H1 (cell line): Measurements from ENCODE around the gene PRKCH. TPM values are rescaled to one million over a fixed set of nuclear protein-coding genes. Genes with fewer than 3 reads are reported as not detected.

ENCODE experiments used
- CTCF ChIA-PET: fragments of 300-600 bp; sonication (Branson Sonifier 250); formaldehyde crosslinking; loops from one replicate; lab custom pipeline; 2021; ENCODE audit not compliant: partially characterized antibody; lab: Charles Lee
- POLR2A ChIA-PET: fragments of 300-600 bp; sonication (Branson Sonifier 250); formaldehyde crosslinking; loops from one replicate; lab custom pipeline; 2021; ENCODE audit warnings: inconsistent platforms; ENCODE audit not compliant: partially characterized antibody; lab: Charles Lee
- DNase-seq, 2 experiments: peaks; one replicate each; pipeline versions ENCODE4 v3.0.0 to v3.0.0-alpha.2; 2010 to 2022; ENCODE audit warnings: low spot score in 2 of 2, low read depth in 1 of 2, mixed read lengths in 1 of 2
- FAIRE-seq: peaks from 2 replicates; lab custom pipeline; 2011; peaks lifted over from hg19 to GRCh38; lab: Jason Lieb, UNC
- H2AFZ ChIP-seq: 2 replicates; pipeline ENCODE4 v1.8.1; 2012; ENCODE audit warnings: low read length, inconsistent platforms
- H2AK5ac ChIP-seq: 2 replicates; pipeline ENCODE4 v1.6.1; 2013; ENCODE audit warnings: low read depth, low read length
- H2BK120ac ChIP-seq: replicated peaks from 2 replicates; pipeline ENCODE3; 2013; ENCODE audit warnings: low read depth, low read length, inconsistent platforms
- H2BK12ac ChIP-seq: 2 replicates; pipeline ENCODE4 v1.6.1; 2013; ENCODE audit warnings: low read depth, low read length
- H2BK15ac ChIP-seq: 2 replicates; pipeline ENCODE4 v1.6.1; 2013; ENCODE audit warnings: low read length
- H2BK20ac ChIP-seq: 2 replicates; pipeline ENCODE4 v1.6.1; 2013; ENCODE audit warnings: low read length
- H2BK5ac ChIP-seq: 2 replicates; pipeline ENCODE4 v1.6.1; 2013; ENCODE audit warnings: low read depth, low read length
- H3K14ac ChIP-seq: 2 replicates; pipeline ENCODE4 v1.6.1; 2013; ENCODE audit warnings: inconsistent platforms; ENCODE audit not compliant: insufficient read length
- H3K18ac ChIP-seq: 2 replicates; pipeline ENCODE4 v1.6.1; 2013; ENCODE audit warnings: low read length; ENCODE audit errors: extremely low read depth
- H3K23ac ChIP-seq: 2 replicates; pipeline ENCODE4 v1.6.1; 2013; ENCODE audit warnings: inconsistent platforms; ENCODE audit not compliant: insufficient read length
- H3K23me2 ChIP-seq: 2 replicates; pipeline ENCODE4 v1.6.1; 2013; ENCODE audit warnings: low read depth, low read length
- H3K27ac ChIP-seq: 2 replicates; pipeline ENCODE4 v1.6.1; 2011; ENCODE audit warnings: low read depth, low read length, inconsistent platforms
- H3K27me3 ChIP-seq, 4 experiments: replicated peaks in 1 of 4; 1 replicate in 1 of 4; 2 replicates in 3 of 4; pipeline versions ENCODE4 v1.6.1 to v1.8.1; 2011 to 2013; ENCODE audit warnings: low read length in 3 of 4, mild to moderate bottlenecking in 3 of 4, inconsistent platforms in 2 of 4, mixed read lengths in 2 of 4, moderate library complexity in 1 of 4; ENCODE audit not compliant: control insufficient read depth in 3 of 4, insufficient read depth in 3 of 4; ENCODE audit errors: extremely low read depth in 1 of 4
- H3K36me3 ChIP-seq, 4 experiments: 2 replicates each; pipeline versions ENCODE4 v1.6.1 to v1.8.1; 2011 to 2013; ENCODE audit warnings: mild to moderate bottlenecking in 4 of 4, low read length in 3 of 4, moderate library complexity in 2 of 4, control low read depth in 1 of 4, inconsistent platforms in 1 of 4; ENCODE audit not compliant: insufficient read depth in 4 of 4, control insufficient read depth in 2 of 4
- H3K4ac ChIP-seq: replicated peaks from 2 replicates; pipeline ENCODE3; 2013; ENCODE audit warnings: low read length, low read depth, mixed read lengths, inconsistent platforms; ENCODE audit not compliant: insufficient read length
- H3K4me1 ChIP-seq, 4 experiments: replicated peaks in 1 of 4; 1 replicate in 1 of 4; 2 replicates in 3 of 4; pipeline versions ENCODE4 v1.6.1 to v1.8.1; 2011 to 2013; ENCODE audit warnings: low read length in 3 of 4, inconsistent platforms in 2 of 4, mixed read lengths in 1 of 4; ENCODE audit not compliant: insufficient read depth in 4 of 4, control insufficient read depth in 3 of 4
- H3K4me2 ChIP-seq, 2 experiments: 2 replicates each; pipeline versions ENCODE4 v1.6.1 to v1.8.1; 2011 to 2013; ENCODE audit warnings: low read depth in 2 of 2, low read length in 2 of 2, control low read depth in 1 of 2, inconsistent platforms in 1 of 2, mild to moderate bottlenecking in 1 of 2; ENCODE audit not compliant: insufficient read depth in 1 of 2
- H3K4me3 ChIP-seq, 4 experiments: fragments of 200-600, 300-600 bp in 1 of 4; sonication (generic), shearing (Covaris generic), sonication (Bioruptor Twin) in 1 of 4; 2 replicates each; pipeline versions ENCODE4 v1.5.1 to v1.8.1; 2011 to 2016; ENCODE audit warnings: low read length in 4 of 4, low read depth in 3 of 4, control low read depth in 2 of 4, inconsistent platforms in 2 of 4, mild to moderate bottlenecking in 2 of 4, mixed read lengths in 1 of 4, moderate library complexity in 1 of 4; ENCODE audit not compliant: insufficient read depth in 2 of 4; ENCODE audit errors: extremely low read depth in 1 of 4
- H3K56ac ChIP-seq: replicated peaks from 2 replicates; pipeline ENCODE3; 2013; ENCODE audit warnings: low read depth, mild to moderate bottlenecking, mixed read lengths, low read length, inconsistent platforms; ENCODE audit not compliant: insufficient read length
- H3K79me1 ChIP-seq: 2 replicates; pipeline ENCODE4 v1.6.1; 2013; ENCODE audit warnings: low read depth, low read length, control low read depth
- H3K79me2 ChIP-seq, 2 experiments: 2 replicates each; pipeline versions ENCODE4 v1.6.1 to v1.8.1; 2012 to 2013; ENCODE audit warnings: low read length in 2 of 2, mild to moderate bottlenecking in 2 of 2, inconsistent platforms in 1 of 2; ENCODE audit not compliant: insufficient read depth in 2 of 2, control insufficient read depth in 1 of 2
- H3K9ac ChIP-seq, 4 experiments: replicated peaks in 1 of 4; 1 replicate in 1 of 4; 2 replicates in 3 of 4; pipeline versions ENCODE4 v1.6.1 to v1.8.1; 2011 to 2013; ENCODE audit warnings: low read depth in 3 of 4, low read length in 3 of 4, control low read depth in 2 of 4, mild to moderate bottlenecking in 2 of 4, moderate library complexity in 2 of 4, inconsistent platforms in 1 of 4; ENCODE audit errors: extremely low read depth in 1 of 4
- H3K9me3 ChIP-seq, 2 experiments: 2 replicates each; pipeline versions ENCODE4 v1.6.1 to v1.8.1; 2012 to 2013; ENCODE audit warnings: mild to moderate bottlenecking in 2 of 2, moderate library complexity in 2 of 2, control low read depth in 1 of 2, inconsistent platforms in 1 of 2, low read depth in 1 of 2, low read length in 1 of 2, mixed read lengths in 1 of 2; ENCODE audit not compliant: insufficient read depth in 2 of 2
- H4K20me1 ChIP-seq, 2 experiments: replicated peaks in 1 of 2; 2 replicates each; pipeline versions ENCODE3 to v1.8.1; 2011 to 2013; ENCODE audit warnings: inconsistent platforms in 2 of 2, low read length in 2 of 2, mild to moderate bottlenecking in 1 of 2; ENCODE audit not compliant: insufficient read depth in 2 of 2, control insufficient read depth in 1 of 2
- H4K5ac ChIP-seq: 2 replicates; pipeline ENCODE4 v1.6.1; 2013; ENCODE audit warnings: low read length, low read depth, mixed read lengths, inconsistent platforms; ENCODE audit not compliant: insufficient read length
- H4K8ac ChIP-seq: 2 replicates; pipeline ENCODE4 v1.8.0; 2013; ENCODE audit warnings: mild to moderate bottlenecking, moderate library complexity, low read length, inconsistent platforms; ENCODE audit not compliant: insufficient read depth; ENCODE audit errors: extremely low read depth
- H4K91ac ChIP-seq: replicated peaks from 2 replicates; pipeline ENCODE3; 2013; ENCODE audit warnings: low read length, mixed read lengths, inconsistent platforms; ENCODE audit not compliant: insufficient read length
- ATF3 ChIP-seq: IDR thresholded peaks from 2 replicates; pipeline ENCODE4 v1.6.1; 2011; ENCODE audit warnings: low read depth, mild to moderate bottlenecking, low read length; ENCODE audit not compliant: insufficient read depth
- EZH2 ChIP-seq: fragments of 200-600 bp; sonication (generic); IDR thresholded peaks from 2 replicates; pipeline ENCODE4 v1.7.1; 2012; ENCODE audit warnings: low read depth, mild to moderate bottlenecking, moderate library complexity, low read length, inconsistent platforms; ENCODE audit not compliant: severe bottlenecking
- GABPA ChIP-seq: IDR thresholded peaks from 2 replicates; pipeline ENCODE4 v1.6.1; 2011; ENCODE audit warnings: mild to moderate bottlenecking, low read length, moderate library complexity, borderline replicate concordance; ENCODE audit not compliant: insufficient read depth
- PHF8 ChIP-seq: fragments of 200-600 bp; sonication (generic); conservative IDR thresholded peaks from 2 replicates; pipeline ENCODE4 v1.7.1; 2012; ENCODE audit warnings: low read depth, mild to moderate bottlenecking, inconsistent platforms, low read length, moderate library complexity
- SP2 ChIP-seq: IDR thresholded peaks from 2 replicates; pipeline ENCODE4 v1.6.1; 2012; ENCODE audit warnings: mild to moderate bottlenecking, low read length, inconsistent platforms
- SP4 ChIP-seq: IDR thresholded peaks from 2 replicates; pipeline ENCODE4 v1.6.1; 2012; ENCODE audit warnings: low read length, inconsistent platforms
- SUZ12 ChIP-seq: fragments of 200-600 bp; sonication (generic); IDR thresholded peaks from 2 replicates; pipeline ENCODE4 v1.6.1; 2012; ENCODE audit warnings: mild to moderate bottlenecking, inconsistent platforms, low read length, moderate library complexity, mixed read lengths
- TAF1 ChIP-seq: IDR thresholded peaks from 2 replicates; pipeline ENCODE4 v1.6.1; 2011; ENCODE audit warnings: mild to moderate bottlenecking, low read depth, low read length
- TBP ChIP-seq: IDR thresholded peaks from 2 replicates; pipeline ENCODE4 v1.6.1; 2011; ENCODE audit warnings: low read depth, low read length, improper control_type of control experiment
- WGBS, 2 experiments: shearing (Covaris generic) in 1 of 2; methylation state at CpG; one replicate each; pipeline versions ENCODE4 v1.1.6 to v1.1.7; 2013 to 2015; ENCODE audit warnings: low lambda C conversion rate in 2 of 2, mixed read lengths in 2 of 2, inconsistent platforms in 1 of 2, low coverage in 1 of 2, missing lambda C conversion rate in 1 of 2; ENCODE audit not compliant: insufficient replicate concordance in 2 of 2, insufficient coverage in 1 of 2, insufficient read length in 1 of 2; ENCODE audit errors: extremely low coverage in 1 of 2, missing lambda C conversion rate in 1 of 2; 5-methylcytosine and 5-hydroxymethylcytosine counted together
- polyA plus RNA-seq, 7 experiments: library from polyadenylated mRNA; depleted of rRNA in 3 of 7; stranded (reverse) in 5 of 7; unstranded in 2 of 7; fragments of >200 nt in 5 of 7; fragments of 200-250 nt in 2 of 7; gene quantifications; 1 replicate in 5 of 7; 2 replicates in 1 of 7; 4 replicates in 1 of 7; pipeline versions ENCODE4 v1.2.1 to v1.2.3, GENCODE V29; 2011 to 2013; ENCODE audit warnings: missing spikeins in 2 of 7, mixed read lengths in 2 of 7
- total RNA-seq: library from RNA; stranded (reverse); fragmentation: NEBNext Ultra II Directional; extraction: Animal tissue kit (Norgen Biotek cat#: 25700); gene quantifications from 2 replicates; pipeline ENCODE4 v1.2.1, GENCODE V29; 2021
- TF ChIP-seq, protein P1 (sequence below): IDR thresholded peaks from 2 replicates; pipeline ENCODE4 v1.6.1; 2012; ENCODE audit warnings: inconsistent platforms
- TF ChIP-seq, protein P2 (sequence below), 3 experiments: IDR thresholded peaks; 1 replicate in 2 of 3; 2 replicates in 1 of 3; pipeline versions ENCODE4 v1.5.1 to v1.6.1; 2011; ENCODE audit warnings: low read length in 3 of 3, mild to moderate bottlenecking in 3 of 3, inconsistent platforms in 2 of 3, low read depth in 1 of 3, moderate library complexity in 1 of 3; ENCODE audit not compliant: insufficient read depth in 1 of 3; ENCODE audit errors: control extremely low read depth in 1 of 3

Gene PRKCH
- total and polyA plus RNA-seq, 2 of the 8 experiments (the other 6 are each of a cell fraction or from before 2014, with no cell fraction given): 6.4 to 7.0 TPM

GRCh38 chr14:61556455-61556854, 235.1 kb downstream of the PRKCH start:
- Histone ChIP-seq H4K20me1 (no peaks in the 10 kb centered on the region), H3K4me1 (peaks cover 3 to 10% (median 6%) of the 10 kb centered on the region in 4 experiments), H3K27ac (no peak overlapping the region), H2BK120ac (no peak overlapping the region), H3K79me2 (no peaks in the 10 kb centered on the region), H2BK12ac (no peak overlapping the region), H3K23ac (no peak overlapping the region), H3K23me2 (no peaks in the 10 kb centered on the region), H3K56ac (no peak overlapping the region), H2BK5ac (no peak overlapping the region), H4K91ac (no peak overlapping the region), H3K18ac (no peak overlapping the region), H3K27me3 (no peaks in the 10 kb centered on the region; a peak in 1 of 7 replicates), H3K9me3 (no peaks in the 10 kb centered on the region), H3K4me3 (no peak overlapping the region), H3K4ac (no peak overlapping the region), H2AFZ (no peak overlapping the region), H2BK20ac (no peak overlapping the region), H3K9ac (no peak overlapping the region), H3K36me3 (no peaks in the 10 kb centered on the region), H4K5ac (no peak overlapping the region), H2BK15ac (no peak overlapping the region), H4K8ac (no peak overlapping the region), H2AK5ac (no peak overlapping the region), H3K79me1 (no peaks in the 10 kb centered on the region; the same call in 1 of the 2 replicates), H3K4me2 (no peak overlapping the region), H3K14ac (no peak overlapping the region)
- CTCF ChIA-PET: interaction anchor here (1.8 to 4.4 kb wide), 2 partner anchors 13 to 54 kb away, joined by 3 to 22 read pairs; no protein-coding TSS in a partner anchor
- DNase-seq: no peak
- WGBS, 2 experiments: 96% methylated on average over 4 of the region's 4 CpGs; no CpG with 5 or more reads in 1 of the 2 experiments
- POLR2A ChIA-PET: interaction anchor here (1.5 kb wide), 2 partner anchors 10 to 139 kb away, joined by 4 read pairs; partner anchors contain the start of gene HIF1A
- FAIRE-seq: no peak
- no peak for TF ChIP-seq SUZ12
- TF ChIP-seq PHF8: no peak
- TF ChIP-seq, protein P1, sequence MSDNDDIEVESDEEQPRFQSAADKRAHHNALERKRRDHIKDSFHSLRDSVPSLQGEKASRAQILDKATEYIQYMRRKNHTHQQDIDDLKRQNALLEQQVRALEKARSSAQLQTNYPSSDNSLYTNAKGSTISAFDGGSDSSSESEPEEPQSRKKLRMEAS: no peak
- no peak for TF ChIP-seq TBP
- no peak for TF ChIP-seq SP2
- no peak for TF ChIP-seq SP4
- TF ChIP-seq EZH2: no peak
- TF ChIP-seq ATF3: no peak
- TF ChIP-seq TAF1: no peak
- no peak for TF ChIP-seq GABPA
- TF ChIP-seq, protein P2, sequence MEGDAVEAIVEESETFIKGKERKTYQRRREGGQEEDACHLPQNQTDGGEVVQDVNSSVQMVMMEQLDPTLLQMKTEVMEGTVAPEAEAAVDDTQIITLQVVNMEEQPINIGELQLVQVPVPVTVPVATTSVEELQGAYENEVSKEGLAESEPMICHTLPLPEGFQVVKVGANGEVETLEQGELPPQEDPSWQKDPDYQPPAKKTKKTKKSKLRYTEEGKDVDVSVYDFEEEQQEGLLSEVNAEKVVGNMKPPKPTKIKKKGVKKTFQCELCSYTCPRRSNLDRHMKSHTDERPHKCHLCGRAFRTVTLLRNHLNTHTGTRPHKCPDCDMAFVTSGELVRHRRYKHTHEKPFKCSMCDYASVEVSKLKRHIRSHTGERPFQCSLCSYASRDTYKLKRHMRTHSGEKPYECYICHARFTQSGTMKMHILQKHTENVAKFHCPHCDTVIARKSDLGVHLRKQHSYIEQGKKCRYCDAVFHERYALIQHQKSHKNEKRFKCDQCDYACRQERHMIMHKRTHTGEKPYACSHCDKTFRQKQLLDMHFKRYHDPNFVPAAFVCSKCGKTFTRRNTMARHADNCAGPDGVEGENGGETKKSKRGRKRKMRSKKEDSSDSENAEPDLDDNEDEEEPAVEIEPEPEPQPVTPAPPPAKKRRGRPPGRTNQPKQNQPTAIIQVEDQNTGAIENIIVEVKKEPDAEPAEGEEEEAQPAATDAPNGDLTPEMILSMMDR (IDR thresholded peaks at IDR 0.05; ENCODE audit: control extremely low read depth in 1 of 3, insufficient read depth in 1 of 3, low read depth in 1 of 3, low read length in 3 of 3): no peak
